GM12878 (cell line): ENCODE data around the gene CTPS1. TPM values are rescaled to one million over a fixed set of nuclear protein-coding genes. Genes with fewer than 3 reads are reported as not detected.

Experiments
- ATAC-seq: fragments of 200-7000 bp; cut with Tn5 transposase; 3 replicates; pipeline ENCODE4 v1.9.1; 2020; ENCODE audit warnings: mild to moderate bottlenecking, moderate library complexity
- BruUV-seq: library from RNA; stranded (reverse); fragments of 400-500 nt; replicated peaks from 2 replicates; lab custom pipeline; 2021; lab: Mats Ljungman, UMichigan
- CTCF ChIA-PET: fragments of 300-600 bp; sonication (Branson Sonifier 250); formaldehyde crosslinking; extraction: SDS; loops from one replicate; lab custom pipeline; 2021; ENCODE audit warnings: inconsistent platforms; lab: Yijun Ruan, JAX
- POLR2A ChIA-PET: fragments of 350-600 bp; formaldehyde crosslinking; extraction: SDS; loops from one replicate; lab custom pipeline; 2021; ENCODE audit warnings: inconsistent platforms; lab: Charles Lee
- RAD21 ChIA-PET: fragments of 300-600 bp; sonication (Branson Sonifier 250); formaldehyde crosslinking; loops from one replicate; lab custom pipeline; 2023; ENCODE audit warnings: antibody characterized with exemption; ENCODE audit not compliant: unreplicated experiment; lab: Charles Lee
- SMC1A ChIA-PET: fragments of 300-600 bp; sonication (Branson Sonifier 250); formaldehyde crosslinking; loops from one replicate; lab custom pipeline; 2023; ENCODE audit not compliant: unreplicated experiment, uncharacterized antibody; lab: Charles Lee
- DNase-seq: peaks from one replicate; pipeline ENCODE4 v3.0.0-alpha.2; 2011; ENCODE audit warnings: low read depth, low spot score
- FAIRE-seq: peaks from 3 replicates; lab custom pipeline; 2011; peaks lifted over from hg19 to GRCh38; lab: Jason Lieb, UNC
- H2AFZ ChIP-seq: 2 replicates; pipeline ENCODE4 v1.6.0; 2011; ENCODE audit warnings: low read depth, low read length, control low read depth; ENCODE audit not compliant: control insufficient read depth
- H3K27ac ChIP-seq: 2 replicates; pipeline ENCODE4 v1.5.1; 2011; ENCODE audit warnings: control low read depth; ENCODE audit not compliant: control insufficient read depth, insufficient read depth
- H3K27me3 ChIP-seq, 2 experiments: replicated peaks in 1 of 2; 2 replicates each; pipeline versions ENCODE4 v1.6.0 to v1.6.1; 2011; ENCODE audit warnings: low read length in 1 of 2; ENCODE audit not compliant: control insufficient read depth in 2 of 2, insufficient read depth in 2 of 2
- H3K36me3 ChIP-seq, 2 experiments: 2 replicates each; pipeline ENCODE4 v1.5.1; 2011; ENCODE audit warnings: low read length in 1 of 2; ENCODE audit not compliant: control insufficient read depth in 2 of 2, insufficient read depth in 2 of 2
- H3K4me1 ChIP-seq: 2 replicates; pipeline ENCODE4 v1.6.1; 2011; ENCODE audit warnings: mild to moderate bottlenecking, low read length, moderate library complexity, mixed read lengths; ENCODE audit not compliant: control insufficient read depth, insufficient read depth
- H3K4me2 ChIP-seq: 2 replicates; pipeline ENCODE4 v1.6.0; 2011; ENCODE audit warnings: control low read depth; ENCODE audit not compliant: control insufficient read depth, insufficient read depth
- H3K4me3 ChIP-seq: fragments of 200-600 bp; sonication (generic); 2 replicates; pipeline ENCODE4 v1.5.1; 2016
- H3K79me2 ChIP-seq: 2 replicates; pipeline ENCODE4 v1.6.0; 2011; ENCODE audit warnings: low read length; ENCODE audit not compliant: control insufficient read depth, insufficient read depth
- H3K9ac ChIP-seq: 2 replicates; pipeline ENCODE4 v1.8.0; 2011; ENCODE audit warnings: low read length, control low read depth, mixed read lengths; ENCODE audit not compliant: control insufficient read depth, insufficient read depth
- H3K9me3 ChIP-seq: replicated peaks from 3 replicates; pipeline ENCODE4 v1.5.1; 2011; ENCODE audit warnings: mild to moderate bottlenecking, low read length; ENCODE audit not compliant: control insufficient read depth, insufficient read depth
- H4K20me1 ChIP-seq: 2 replicates; pipeline ENCODE4 v1.6.0; 2011; ENCODE audit not compliant: control insufficient read depth, insufficient read depth
- HDGF ChIP-seq: fragments of 450-650 bp; IDR thresholded peaks from 2 replicates; pipeline ENCODE4 v1.6.1; 2016; ENCODE audit warnings: antibody characterized with exemption
- IRF3 ChIP-seq: fragments of 450-650 bp; IDR thresholded peaks from 2 replicates; pipeline ENCODE4 v1.6.1; 2014; ENCODE audit warnings: mild to moderate bottlenecking
- NKRF ChIP-seq: fragments of 450-650 bp; conservative IDR thresholded peaks from 2 replicates; pipeline ENCODE4 v1.6.1; 2017; ENCODE audit warnings: mild to moderate bottlenecking, moderate library complexity
- NR2C1 ChIP-seq: fragments of 450-650 bp; IDR thresholded peaks from 2 replicates; pipeline ENCODE4 v1.6.1; 2017; ENCODE audit warnings: antibody characterized with exemption, mild to moderate bottlenecking, moderate library complexity
- RBBP5 ChIP-seq: fragments of 200-600 bp; sonication (generic); conservative IDR thresholded peaks from 2 replicates; pipeline ENCODE4 v1.6.1; 2016
- SKIL ChIP-seq: fragments of 450-650 bp; IDR thresholded peaks from 2 replicates; pipeline ENCODE4 v1.6.1; 2017; ENCODE audit warnings: mild to moderate bottlenecking, low read depth, inconsistent platforms; ENCODE audit not compliant: poor library complexity, severe bottlenecking
- STAT3 ChIP-seq: IDR thresholded peaks from 2 replicates; pipeline ENCODE4 v1.6.1; 2011; ENCODE audit warnings: low read depth, low read length, improper control_type of control experiment
- ZNF622 ChIP-seq: fragments of 450-650 bp; IDR thresholded peaks from 2 replicates; pipeline ENCODE4 v1.6.1; 2017; ENCODE audit warnings: mild to moderate bottlenecking, inconsistent platforms
- WGBS: methylation state at CpG from one replicate; pipeline ENCODE4 v1.1.6; 2016; ENCODE audit warnings: low lambda C conversion rate; ENCODE audit not compliant: insufficient replicate concordance, insufficient coverage; ENCODE audit errors: missing lambda C conversion rate; 5-methylcytosine and 5-hydroxymethylcytosine counted together
- in situ Hi-C: fragments of 300-500 bp; cut with MboI; formaldehyde crosslinking; loops from 9 replicates; pipeline ENCODE4 v1.14.3; 2018; ENCODE audit warnings: mixed read lengths
- intact Hi-C: fragments of 100-400 bp; cut with micrococcal nuclease; formaldehyde crosslinking; loops from one replicate; pipeline ENCODE4 v1.14.2; 2022; ENCODE audit not compliant: unreplicated experiment
- polyA plus RNA-seq, 11 experiments: library from polyadenylated mRNA; depleted of rRNA in 4 of 11; unstranded in 6 of 11; stranded (reverse) in 5 of 11; fragments of >200 nt; fragmentation: Nextera tagmentation in 4 of 11; fragmentation: Illumina TruSeq in 1 of 11; extraction: Ambion mirVana in 4 of 11; extraction: Trizol in 1 of 11; gene quantifications; 1 replicate in 1 of 11; 2 replicates in 10 of 11; pipeline versions ENCODE4 v1.2.1 to v1.2.3, GENCODE V29; 2011 to 2016; ENCODE audit warnings: inconsistent platforms in 2 of 11, missing spikeins in 2 of 11, low read depth in 1 of 11
- total RNA-seq, 4 experiments: library from RNA; depleted of rRNA in 3 of 4; stranded (reverse); fragments of >200 nt in 3 of 4; fragmentation: Illumina TruSeq in 1 of 4; extraction: Trizol in 1 of 4; gene quantifications; 2 replicates each; pipeline versions ENCODE4 v1.2.1 to v1.2.3, GENCODE V29; 2013 to 2021

The CTPS1 gene
- total and polyA plus RNA-seq, 10 of the 15 experiments (the other 5 are each of a cell fraction or from before 2014, with no cell fraction given): 27.5 to 106 (median 62.8) TPM

GRCh38 chr1:40974945-40975344, 4.6 kb upstream of the CTPS1 start:
- H3K9me3 ChIP-seq: no peaks in the 10 kb centered on the region
- H3K4me1 ChIP-seq: no peaks in the 10 kb centered on the region
- H2AFZ ChIP-seq: no peak overlapping the region
- intact Hi-C loops (no loop called here), in situ Hi-C loops (no loop called here)
- H3K4me2 ChIP-seq: no peak overlapping the region
- RAD21 ChIA-PET: interaction anchor here (1.3 kb wide), 1 partner anchor 127 kb away, joined by 3 read pairs; no protein-coding TSS in a partner anchor
- H4K20me1 ChIP-seq: no peaks in the 10 kb centered on the region
- BruUV-seq: no TSS peak
- no peaks in the 10 kb centered on the region for H3K36me3 ChIP-seq
- H3K9ac ChIP-seq: no peak overlapping the region
- WGBS: 72% methylated on average over 9 of the region's 9 CpGs
- TF ChIP-seq SKIL (no peak), HDGF (no peak), ZNF622 (no peak), RBBP5 (no peak), STAT3 (no peak), IRF3 (no peak), NKRF (no peak), NR2C1 (no peak)
- FAIRE-seq (no peak), DNase-seq (no peak), ATAC-seq (no peak)
- no peaks in the 10 kb centered on the region for H3K27me3 ChIP-seq
- CTCF ChIA-PET: interaction anchor here (0.5 to 1.4 kb wide), 4 partner anchors 21 to 29 kb away, joined by 3 to 5 read pairs (median 4); no protein-coding TSS in a partner anchor
- POLR2A ChIA-PET: no interaction called here
- no peak overlapping the region for H3K27ac ChIP-seq
- SMC1A ChIA-PET: interaction anchor here (0.5 to 1.3 kb wide), 4 partner anchors 9 to 121 kb away, joined by 3 read pairs; no protein-coding TSS in a partner anchor
- peaks cover 1% of the 10 kb centered on the region for H3K79me2 ChIP-seq
- no peak overlapping the region for H3K4me3 ChIP-seq
